Central memory CD8-positive, alpha-beta T cell (primary cell): ENCODE data around the gene SIL1.
"Not testable (repeated sequence)": the region's sequence is repeated elsewhere in the genome, so short reads cannot be mapped to it uniquely, and the experiment has no call there.

Experiments used
- ATAC-seq: fragments of 150-1000 bp; cut with Tn5 transposase; replicated peaks from 2 replicates; pipeline ENCODE4 v1.10.0; 2022; ENCODE audit warnings: mild to moderate bottlenecking, moderate FRiP score, moderate number of reproducible peaks; ENCODE audit not compliant: poor library complexity, severe bottlenecking; ENCODE audit errors: extremely low read depth
- DNase-seq, 2 donors: peaks; one replicate each; pipeline ENCODE4 v3.0.0; 2021; ENCODE audit warnings: low spot score in 2 of 2
- H3K27ac Mint-ChIP-seq: one replicate; pipeline ENCODE4 v1.8.0; 2022; ENCODE audit warnings: low read depth, mild to moderate bottlenecking, moderate library complexity, mixed read lengths
- H3K27me3 Mint-ChIP-seq: one replicate; pipeline ENCODE4 v1.8.0; 2022; ENCODE audit warnings: mixed read lengths
- H3K36me3 Mint-ChIP-seq: one replicate; pipeline ENCODE4 v1.8.0; 2022; ENCODE audit warnings: mild to moderate bottlenecking, moderate library complexity, mixed read lengths; ENCODE audit not compliant: insufficient read depth
- H3K4me1 Mint-ChIP-seq: one replicate; pipeline ENCODE4 v1.8.0; 2022; ENCODE audit warnings: mixed read lengths
- H3K4me3 Mint-ChIP-seq: one replicate; pipeline ENCODE4 v1.8.0; 2022; ENCODE audit warnings: mild to moderate bottlenecking, moderate library complexity, mixed read lengths
- H3K9me3 Mint-ChIP-seq: one replicate; pipeline ENCODE4 v1.8.0; 2022; ENCODE audit warnings: mixed read lengths

The SIL1 gene

DNA sequence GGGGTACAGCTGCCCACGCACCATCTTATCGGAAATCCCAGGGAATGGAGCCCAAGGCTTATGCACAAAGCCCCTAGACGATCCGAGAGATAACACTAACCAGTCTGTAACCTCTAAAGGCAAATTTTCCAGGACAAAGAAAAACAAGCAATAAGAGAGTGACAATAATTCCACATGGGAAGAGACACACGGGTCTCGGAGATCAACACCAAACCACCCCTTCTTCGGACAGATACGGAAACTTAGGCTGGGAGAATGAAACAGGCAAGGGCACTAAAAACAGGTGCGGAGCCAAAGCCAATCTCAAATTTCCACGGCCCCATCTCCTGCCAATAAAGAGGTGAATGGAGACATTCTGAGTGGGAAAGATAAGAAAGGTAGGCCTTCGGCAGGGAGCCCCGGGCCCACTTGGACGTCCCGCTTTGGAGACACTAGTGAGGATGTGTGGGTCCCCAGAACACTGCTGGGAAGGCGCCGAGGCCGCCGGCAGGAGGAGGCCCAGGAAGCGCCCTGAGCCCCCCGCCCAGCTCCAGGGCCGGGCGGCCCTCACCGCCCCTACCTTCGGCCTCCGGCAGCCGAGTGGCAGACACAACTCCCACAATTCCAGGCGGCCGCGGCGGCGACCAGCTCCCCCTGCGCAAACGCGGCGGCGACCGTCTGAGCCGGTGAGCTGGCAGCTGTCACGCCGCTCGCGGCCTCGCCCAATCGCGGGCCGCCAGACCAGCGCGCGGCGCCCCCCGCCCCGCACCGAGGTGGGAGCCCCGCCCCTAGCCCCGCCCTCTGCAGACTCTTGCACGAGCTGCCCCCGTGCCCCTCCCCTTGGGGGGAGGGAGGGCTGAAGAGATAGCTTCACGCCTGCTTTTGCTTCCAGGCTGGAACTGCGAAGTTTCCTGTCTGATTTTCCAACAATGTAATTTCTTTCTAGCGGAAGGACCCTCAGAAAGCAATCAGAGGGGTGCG, at the start of gene SIL1:
Gene SIL1, minus strand, starts transcription at position 659 of the 960 bp plus-strand sequence. CDS start 70,525 bp downstream, outside the sequence.
- DNase-seq (peak; percentile 80 to 86), ATAC-seq (peak; percentile 99)
- H3K27ac Mint-ChIP-seq = peak within 1 kb of the TSS; percentile 96
- H3K36me3 Mint-ChIP-seq = peaks cover 2% of the 10 kb centered on the region
- H3K4me1 Mint-ChIP-seq = peaks cover 19% of the 10 kb centered on the region
- H3K27me3 Mint-ChIP-seq = no peaks in the 10 kb centered on the region
- H3K9me3 Mint-ChIP-seq = no peaks in the 10 kb centered on the region
- H3K4me3 Mint-ChIP-seq = peak within 1 kb of the TSS; percentile 86

DNA sequence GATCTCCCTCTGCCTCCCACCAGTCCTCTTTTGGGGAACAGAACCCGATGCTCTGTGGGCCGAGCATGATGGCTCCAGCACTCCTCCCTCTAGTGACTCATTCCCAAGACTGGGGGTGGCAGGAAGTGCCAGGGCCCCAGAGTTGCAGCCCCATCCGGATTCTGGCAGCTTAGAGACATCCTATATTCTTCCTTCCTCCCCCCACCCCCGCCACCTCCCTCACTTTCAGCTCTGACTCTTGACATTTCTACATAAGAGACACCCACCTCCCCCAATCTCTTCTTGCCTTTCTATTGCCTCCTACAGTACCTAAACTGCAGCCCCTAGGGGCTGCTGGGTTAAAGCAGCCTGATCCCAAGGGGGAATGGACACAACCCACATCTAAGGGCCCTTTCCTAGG, 48.2 kb upstream of the SIL1 start:
- H3K36me3 Mint-ChIP-seq = no peaks in the 10 kb centered on the region
- H3K9me3 Mint-ChIP-seq = no peaks in the 10 kb centered on the region
- DNase-seq (no peak), ATAC-seq (no peak)
- H3K4me1 Mint-ChIP-seq = peaks cover 12% of the 10 kb centered on the region
- peaks cover 10% of the 10 kb centered on the region for H3K27me3 Mint-ChIP-seq
- H3K27ac Mint-ChIP-seq = no peak overlapping the region
- no peak overlapping the region for H3K4me3 Mint-ChIP-seq

DNA sequence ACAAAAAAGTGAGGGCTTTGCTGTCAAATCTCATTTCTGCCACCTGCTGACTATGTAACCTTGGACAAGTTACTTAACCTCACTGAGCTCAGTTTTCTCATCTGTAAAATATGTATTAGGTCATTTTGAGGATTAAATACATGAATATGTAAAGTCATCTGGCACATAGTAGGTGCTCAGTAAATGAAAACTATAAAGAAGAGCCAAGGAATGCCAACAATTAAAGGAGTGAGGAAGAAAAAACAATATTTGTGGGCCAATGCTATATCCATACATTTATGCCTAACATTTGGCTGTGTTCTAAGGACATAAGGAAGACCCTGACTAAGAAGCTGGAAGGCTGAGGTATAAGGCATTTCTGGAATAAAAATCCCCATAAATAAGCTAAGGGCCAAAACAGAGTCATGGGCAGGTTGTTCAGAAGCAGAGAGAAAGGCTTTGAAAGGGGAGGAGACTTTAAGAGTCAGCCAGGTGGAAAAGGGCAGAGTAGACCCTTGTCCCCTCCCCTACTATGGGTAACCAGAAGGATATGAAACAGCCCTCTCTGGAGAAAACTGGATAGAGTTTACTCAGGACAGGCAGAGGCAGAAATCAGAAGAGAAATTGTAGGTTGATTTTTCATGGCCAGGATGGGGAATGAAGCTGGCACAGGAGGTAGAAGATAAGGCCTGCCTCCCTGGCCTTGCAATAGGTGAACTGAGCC, 47.6 kb upstream of the SIL1 start:
- ATAC-seq (no peak), DNase-seq (no peak)
- Mint-ChIP-seq H3K27me3 (peaks cover 16% of the 10 kb centered on the region), H3K4me1 (peaks cover 6% of the 10 kb centered on the region), H3K4me3 (no peak overlapping the region), H3K9me3 (no peaks in the 10 kb centered on the region), H3K27ac (peak overlapping the region; percentile 11), H3K36me3 (no peaks in the 10 kb centered on the region)

DNA sequence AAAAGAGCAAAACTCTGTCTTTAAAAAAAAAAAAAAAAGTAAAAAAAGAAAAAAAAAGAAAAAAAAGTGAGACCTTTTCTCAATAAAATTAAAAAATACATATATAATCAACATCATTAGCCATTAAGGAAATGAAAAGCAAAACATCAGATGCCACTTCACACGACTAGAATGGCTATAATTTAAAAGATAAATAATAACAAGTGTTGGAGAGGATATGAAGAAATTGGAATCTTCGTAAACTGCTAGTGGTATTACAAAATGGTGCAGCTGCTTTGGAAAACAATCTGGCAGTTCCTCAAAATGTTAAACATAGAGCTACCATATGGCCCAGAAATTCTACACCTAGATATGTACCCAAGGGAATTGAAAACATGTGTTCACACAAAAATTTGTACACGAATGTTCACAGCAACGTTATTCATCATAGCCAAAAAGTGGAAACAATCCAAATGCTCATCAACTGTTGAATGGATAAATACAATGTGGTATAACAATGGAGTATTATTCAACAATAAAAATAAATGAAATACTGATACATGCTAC, 45.3 kb upstream of the SIL1 start:
- no peak overlapping the region for H3K27ac Mint-ChIP-seq
- H3K4me1 Mint-ChIP-seq = peaks cover 6% of the 10 kb centered on the region
- no peak overlapping the region for H3K4me3 Mint-ChIP-seq
- peaks cover 37% of the 10 kb centered on the region for H3K27me3 Mint-ChIP-seq
- H3K36me3 Mint-ChIP-seq = no peaks in the 10 kb centered on the region
- no peak for DNase-seq
- no peak for ATAC-seq
- H3K9me3 Mint-ChIP-seq = no peaks in the 10 kb centered on the region

DNA sequence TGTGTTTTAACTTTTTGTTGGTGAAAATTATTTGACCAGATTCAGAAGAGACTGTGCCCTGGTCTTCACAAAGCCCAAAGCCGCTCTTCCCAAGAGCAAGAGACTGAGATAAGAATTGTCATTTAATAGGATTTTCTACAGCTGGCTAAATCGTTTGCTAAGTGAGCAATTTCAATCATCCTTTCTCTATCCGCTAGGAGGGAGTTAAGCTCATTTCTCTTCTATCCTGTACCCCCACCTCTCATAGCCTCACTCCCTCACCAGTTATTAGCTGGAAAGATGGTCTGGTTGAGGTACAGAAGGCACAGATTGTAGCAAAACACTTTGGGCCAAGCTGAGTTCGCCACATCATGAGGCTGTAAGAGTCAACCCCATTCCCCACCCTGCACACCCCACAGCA, 43.0 kb upstream of the SIL1 start:
- Mint-ChIP-seq H3K27me3 (peaks cover 43% of the 10 kb centered on the region), H3K36me3 (no peaks in the 10 kb centered on the region), H3K9me3 (no peaks in the 10 kb centered on the region), H3K4me1 (no peaks in the 10 kb centered on the region), H3K4me3 (no peak overlapping the region), H3K27ac (no peak overlapping the region)
- no peak for DNase-seq
- no peak for ATAC-seq

DNA sequence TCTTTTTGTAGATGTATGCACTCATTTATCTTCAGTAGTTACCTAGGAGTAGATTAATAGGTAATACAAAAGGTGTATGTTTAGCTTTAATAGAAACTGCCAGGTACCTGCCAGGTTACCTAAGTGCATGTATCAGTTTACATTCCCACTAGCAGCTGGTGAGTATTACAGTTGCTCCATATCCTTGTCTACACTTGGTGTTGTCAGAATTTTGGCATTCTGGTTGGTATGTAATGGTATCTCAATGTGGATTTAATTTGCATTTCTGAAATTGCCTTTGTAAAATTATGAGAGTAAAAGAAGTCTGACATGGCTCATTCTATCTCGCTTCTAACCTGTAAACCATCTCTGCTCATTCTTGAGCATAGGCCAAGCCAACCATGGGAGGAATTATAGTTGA, 38.3 kb upstream of the SIL1 start:
- H3K4me3 Mint-ChIP-seq = no peak overlapping the region
- ATAC-seq = no peak
- peaks cover 34% of the 10 kb centered on the region for H3K27me3 Mint-ChIP-seq
- H3K36me3 Mint-ChIP-seq = no peaks in the 10 kb centered on the region
- H3K27ac Mint-ChIP-seq = no peak overlapping the region
- DNase-seq = no peak
- no peaks in the 10 kb centered on the region for H3K9me3 Mint-ChIP-seq
- no peaks in the 10 kb centered on the region for H3K4me1 Mint-ChIP-seq

DNA sequence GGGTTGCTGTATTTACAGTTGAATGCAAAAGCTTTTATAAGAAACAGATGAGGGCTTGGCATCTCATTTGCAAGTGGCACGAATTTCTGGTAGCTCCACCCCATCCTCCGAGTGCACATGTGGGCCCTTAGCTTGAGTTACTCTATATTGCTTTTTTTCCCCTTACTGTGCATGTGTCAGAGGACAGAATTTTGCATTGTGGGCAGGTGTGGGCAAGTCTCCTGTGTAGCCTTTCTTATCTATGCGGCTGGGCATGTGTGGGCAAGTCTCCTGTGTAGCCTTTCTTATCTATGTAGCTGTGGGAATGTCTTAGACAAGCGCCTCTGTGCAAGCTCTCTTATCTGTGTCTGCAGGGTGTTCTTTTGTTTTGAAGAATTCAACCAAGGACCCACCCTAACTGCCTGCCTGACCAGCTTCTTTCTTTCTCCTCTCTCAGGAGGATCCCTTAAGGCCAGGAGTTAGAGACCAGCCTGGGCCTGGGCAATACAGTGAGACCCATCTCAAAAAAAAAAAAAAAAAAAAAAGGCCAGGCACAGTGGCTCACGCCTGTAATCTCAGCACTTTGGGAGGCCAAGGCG, 34.1 kb upstream of the SIL1 start:
- Mint-ChIP-seq H3K27ac (no peak overlapping the region), H3K36me3 (no peaks in the 10 kb centered on the region), H3K9me3 (no peaks in the 10 kb centered on the region), H3K4me3 (no peak overlapping the region), H3K27me3 (no peaks in the 10 kb centered on the region), H3K4me1 (no peaks in the 10 kb centered on the region)
- no peak for DNase-seq
- ATAC-seq = no peak

DNA sequence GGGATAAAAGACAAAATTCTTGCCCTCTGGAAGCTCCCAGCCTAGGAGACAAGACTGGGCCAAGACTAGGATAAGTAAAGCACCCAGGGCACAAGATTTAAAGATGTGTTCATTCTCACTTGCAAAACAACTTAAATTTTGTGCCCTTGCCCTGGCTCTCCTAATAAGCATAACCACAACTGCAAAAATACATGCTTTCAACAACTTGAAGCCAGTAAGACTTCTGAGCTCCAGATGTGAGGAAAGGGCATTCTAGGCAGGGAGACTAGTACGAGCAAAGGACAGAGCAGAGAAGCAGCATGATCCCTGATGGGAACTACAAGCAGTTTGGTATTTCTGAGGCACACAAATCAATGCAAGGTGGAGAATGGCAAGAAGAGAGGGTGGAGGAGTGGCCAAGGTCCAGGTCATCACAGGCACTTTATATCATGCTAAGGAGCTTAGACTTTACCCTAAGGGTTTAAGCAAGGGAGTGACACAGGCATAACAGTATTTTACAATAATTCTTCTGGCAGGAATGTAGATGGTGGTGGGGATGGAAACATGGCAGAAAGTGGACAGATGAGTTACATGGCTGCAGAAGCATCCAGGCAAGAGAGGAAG, 30.1 kb upstream of the SIL1 start:
- no peak for DNase-seq
- Mint-ChIP-seq H3K36me3 (no peaks in the 10 kb centered on the region), H3K4me3 (no peak overlapping the region), H3K4me1 (no peaks in the 10 kb centered on the region), H3K27ac (no peak overlapping the region), H3K9me3 (no peaks in the 10 kb centered on the region), H3K27me3 (peaks cover 6% of the 10 kb centered on the region)
- no peak for ATAC-seq

DNA sequence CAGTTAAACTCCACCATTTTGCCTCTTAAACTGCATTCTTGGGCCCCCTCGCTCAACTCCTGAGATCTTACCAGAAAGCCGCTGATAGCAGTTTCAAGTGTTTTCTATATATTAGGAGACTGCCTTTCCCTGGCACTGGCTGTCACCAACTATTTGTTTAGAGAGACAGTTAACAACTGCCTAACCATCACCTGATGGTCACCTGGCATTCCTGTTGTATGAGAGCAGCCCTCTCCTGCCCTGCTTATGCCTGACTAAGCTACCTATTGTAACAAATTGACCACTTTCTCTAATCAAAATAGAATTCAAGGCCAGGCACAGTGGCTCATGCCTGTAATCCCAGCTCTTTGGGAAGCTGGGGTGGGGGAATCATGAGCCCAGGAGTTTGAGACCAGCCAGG, 28.0 kb upstream of the SIL1 start:
- ATAC-seq (no peak), DNase-seq (no peak)
- Mint-ChIP-seq H3K9me3 (no peaks in the 10 kb centered on the region), H3K27me3 (peaks cover 26% of the 10 kb centered on the region), H3K27ac (no peak overlapping the region), H3K36me3 (no peaks in the 10 kb centered on the region), H3K4me1 (no peaks in the 10 kb centered on the region), H3K4me3 (no peak overlapping the region)

DNA sequence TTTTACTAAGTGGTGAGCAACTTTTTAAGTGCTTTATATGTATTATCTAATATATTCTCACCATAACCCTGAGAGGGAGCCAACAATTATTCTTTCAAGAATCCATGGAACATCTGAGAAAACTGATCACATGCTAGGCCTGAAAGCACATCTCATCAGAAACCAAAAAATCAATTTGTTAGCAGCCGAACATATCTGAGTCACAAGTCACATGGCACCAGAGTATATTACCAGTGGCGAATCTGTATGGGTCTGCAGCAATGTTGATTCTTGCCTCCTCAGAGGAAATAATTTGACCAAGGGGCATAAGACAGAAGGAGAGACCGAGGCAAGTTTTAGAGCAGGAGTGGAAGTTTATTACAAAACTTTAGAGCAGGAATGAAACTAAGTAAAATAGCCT, 25.3 kb upstream of the SIL1 start:
- H3K4me3 Mint-ChIP-seq = no peak overlapping the region
- no peak overlapping the region for H3K27ac Mint-ChIP-seq
- H3K36me3 Mint-ChIP-seq = peaks cover 2% of the 10 kb centered on the region
- H3K4me1 Mint-ChIP-seq = no peaks in the 10 kb centered on the region
- no peak for ATAC-seq
- DNase-seq = no peak
- H3K27me3 Mint-ChIP-seq = peaks cover 29% of the 10 kb centered on the region
- no peaks in the 10 kb centered on the region for H3K9me3 Mint-ChIP-seq

DNA sequence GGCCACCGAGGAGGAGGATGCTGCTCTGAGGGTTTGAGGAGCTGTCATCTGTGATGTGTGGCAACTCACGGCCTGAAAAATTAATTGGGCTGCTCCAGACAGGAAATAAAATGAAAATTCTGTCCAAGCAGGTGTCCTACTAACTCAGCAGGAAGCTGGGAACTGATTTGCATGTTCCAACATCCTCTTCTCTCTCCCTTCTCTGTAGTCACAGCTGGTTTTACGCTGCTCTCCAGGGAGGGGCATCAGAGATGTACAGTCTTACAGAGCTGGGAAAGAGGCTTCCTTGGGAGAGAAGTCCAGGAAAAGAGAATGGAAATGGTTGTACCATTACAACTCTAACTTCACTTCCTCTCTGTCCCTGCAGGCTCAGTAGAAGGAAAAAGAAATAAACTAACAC, 24.2 kb upstream of the SIL1 start:
- Mint-ChIP-seq H3K4me3 (no peak overlapping the region), H3K36me3 (peaks cover 2% of the 10 kb centered on the region), H3K4me1 (no peaks in the 10 kb centered on the region), H3K27ac (no peak overlapping the region), H3K27me3 (peaks cover 29% of the 10 kb centered on the region), H3K9me3 (no peaks in the 10 kb centered on the region)
- DNase-seq (no peak), ATAC-seq (no peak)

DNA sequence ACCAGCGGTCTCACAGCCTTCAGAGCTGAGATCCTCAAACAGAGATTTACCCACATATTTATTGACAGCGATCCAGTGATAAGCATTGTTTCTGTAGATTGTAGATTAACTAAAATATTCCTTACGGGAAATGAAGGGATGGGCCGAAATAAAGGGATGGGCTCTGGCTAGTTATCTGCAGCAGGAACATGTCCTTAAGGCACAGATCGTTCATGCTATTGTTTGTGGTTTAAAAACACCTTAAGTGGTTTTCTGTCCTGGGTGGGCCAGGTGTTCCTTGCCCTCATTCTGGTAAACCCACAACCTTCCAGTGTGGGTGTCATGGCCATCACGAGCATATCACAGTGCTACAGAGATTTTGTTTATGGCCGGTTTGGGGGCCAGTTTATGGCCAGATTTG, 19.9 kb upstream of the SIL1 start:
- not testable (repeated sequence) for H3K4me3 Mint-ChIP-seq, H3K36me3 Mint-ChIP-seq, DNase-seq, H3K9me3 Mint-ChIP-seq, ATAC-seq, H3K4me1 Mint-ChIP-seq, H3K27ac Mint-ChIP-seq
- H3K27me3 Mint-ChIP-seq = peaks cover 21% of the 10 kb centered on the region
